VCaP (cell line): ENCODE results near the gene MCM7.
A peak's percentile ranks its signal among the peaks of the same experiment; 100 is the strongest.

ENCODE experiments used
- H3K27ac ChIP-seq: fragments of 450-650 bp; 2 replicates; pipeline ENCODE4 v1.5.1; 2017
- TF ChIP-seq, protein P1 (sequence below): fragments of 450-650 bp; conservative IDR thresholded peaks from 2 replicates; pipeline ENCODE4 v1.5.1; 2017; ENCODE audit warnings: mild to moderate bottlenecking, moderate library complexity

The MCM7 gene

DNA sequence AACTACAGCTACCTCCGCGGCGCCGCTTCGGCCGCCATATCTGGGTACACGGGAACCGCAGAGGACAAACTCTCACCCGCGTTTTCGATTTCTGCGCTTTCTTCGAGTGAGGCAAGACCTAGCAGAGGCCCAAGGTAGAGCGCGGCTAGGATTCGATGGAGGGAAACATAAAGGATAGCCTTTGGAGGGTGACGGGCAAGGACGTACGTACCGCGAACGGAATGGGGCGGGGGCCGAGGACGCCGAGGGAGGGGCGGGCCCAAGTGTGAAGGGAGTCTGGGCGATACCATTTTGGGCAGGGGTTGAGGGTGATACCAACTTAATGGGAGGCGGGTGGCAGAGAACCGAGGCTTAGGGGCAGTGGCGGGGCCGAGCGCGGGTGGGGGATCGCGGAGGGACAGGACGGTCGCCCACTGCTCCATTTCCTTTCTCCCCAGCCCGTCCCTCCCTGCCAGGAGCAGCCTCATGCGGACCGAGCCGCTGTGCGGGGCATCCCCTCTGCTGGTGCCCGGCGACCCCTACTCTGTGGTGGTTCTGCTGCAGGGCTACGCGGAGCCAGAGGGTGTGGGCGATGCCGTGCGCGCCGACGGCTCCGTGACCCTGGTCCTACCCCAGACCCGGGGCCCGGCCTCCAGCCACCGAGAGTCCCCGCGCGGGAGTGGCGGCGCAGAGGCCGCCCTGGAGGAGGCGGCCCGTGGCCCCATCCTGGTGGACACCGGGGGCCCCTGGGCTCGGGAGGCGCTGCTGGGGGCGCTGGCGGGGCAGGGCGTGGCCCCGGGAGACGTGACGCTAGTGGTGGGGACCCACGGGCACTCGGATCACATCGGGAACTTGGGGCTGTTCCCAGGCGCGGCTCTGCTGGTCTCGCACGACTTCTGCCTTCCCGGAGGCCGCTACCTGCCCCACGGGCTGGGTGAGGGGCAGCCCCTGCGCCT is 26.0 kb upstream of the MCM7 start, which contains the start of gene MBLAC1:
Gene MBLAC1, plus strand, starts transcription at position 37 of the 935 bp plus-strand sequence. Its CDS starts 429 bp downstream, at position 466.
- peak within 1 kb of the TSS; percentile 99 for H3K27ac ChIP-seq
- TF ChIP-seq, protein P1, sequence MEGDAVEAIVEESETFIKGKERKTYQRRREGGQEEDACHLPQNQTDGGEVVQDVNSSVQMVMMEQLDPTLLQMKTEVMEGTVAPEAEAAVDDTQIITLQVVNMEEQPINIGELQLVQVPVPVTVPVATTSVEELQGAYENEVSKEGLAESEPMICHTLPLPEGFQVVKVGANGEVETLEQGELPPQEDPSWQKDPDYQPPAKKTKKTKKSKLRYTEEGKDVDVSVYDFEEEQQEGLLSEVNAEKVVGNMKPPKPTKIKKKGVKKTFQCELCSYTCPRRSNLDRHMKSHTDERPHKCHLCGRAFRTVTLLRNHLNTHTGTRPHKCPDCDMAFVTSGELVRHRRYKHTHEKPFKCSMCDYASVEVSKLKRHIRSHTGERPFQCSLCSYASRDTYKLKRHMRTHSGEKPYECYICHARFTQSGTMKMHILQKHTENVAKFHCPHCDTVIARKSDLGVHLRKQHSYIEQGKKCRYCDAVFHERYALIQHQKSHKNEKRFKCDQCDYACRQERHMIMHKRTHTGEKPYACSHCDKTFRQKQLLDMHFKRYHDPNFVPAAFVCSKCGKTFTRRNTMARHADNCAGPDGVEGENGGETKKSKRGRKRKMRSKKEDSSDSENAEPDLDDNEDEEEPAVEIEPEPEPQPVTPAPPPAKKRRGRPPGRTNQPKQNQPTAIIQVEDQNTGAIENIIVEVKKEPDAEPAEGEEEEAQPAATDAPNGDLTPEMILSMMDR = no peak

DNA sequence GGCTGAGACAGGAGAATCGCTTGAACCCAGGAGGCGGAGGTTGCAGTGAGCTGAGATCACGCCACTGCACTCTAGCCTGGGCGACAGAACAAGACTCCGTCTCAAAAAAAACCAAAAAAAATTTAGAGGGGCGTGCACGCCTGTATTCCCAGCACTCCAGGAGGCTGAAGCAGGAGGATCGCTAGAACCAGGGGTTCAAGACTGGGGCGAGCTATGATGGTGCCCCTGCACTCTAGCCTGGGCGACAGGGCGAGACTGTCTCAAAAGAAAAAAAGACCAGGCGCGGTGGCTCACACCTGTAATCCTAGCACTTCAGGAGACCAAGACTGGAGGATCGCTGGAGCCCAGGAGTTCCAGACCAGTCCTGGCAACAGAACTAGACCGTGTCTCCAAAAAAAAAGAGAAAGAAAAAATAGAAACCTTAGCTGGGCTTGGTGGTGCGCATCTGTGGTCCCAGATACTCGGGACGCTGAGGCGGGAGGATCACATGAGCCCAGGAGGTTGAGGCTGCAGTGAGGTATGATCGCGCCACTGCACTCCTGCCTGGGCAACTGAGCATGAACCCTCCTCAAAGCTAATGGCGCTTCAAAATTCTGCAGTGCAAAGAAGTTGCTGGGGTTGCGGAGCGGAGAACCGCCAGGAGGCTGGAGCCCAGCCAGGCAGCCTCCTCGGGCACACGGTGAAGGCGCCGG is 25.2 kb upstream of the MCM7 start:
- peak overlapping the region; percentile 99 for H3K27ac ChIP-seq
- TF ChIP-seq, protein P1 = no peak

DNA sequence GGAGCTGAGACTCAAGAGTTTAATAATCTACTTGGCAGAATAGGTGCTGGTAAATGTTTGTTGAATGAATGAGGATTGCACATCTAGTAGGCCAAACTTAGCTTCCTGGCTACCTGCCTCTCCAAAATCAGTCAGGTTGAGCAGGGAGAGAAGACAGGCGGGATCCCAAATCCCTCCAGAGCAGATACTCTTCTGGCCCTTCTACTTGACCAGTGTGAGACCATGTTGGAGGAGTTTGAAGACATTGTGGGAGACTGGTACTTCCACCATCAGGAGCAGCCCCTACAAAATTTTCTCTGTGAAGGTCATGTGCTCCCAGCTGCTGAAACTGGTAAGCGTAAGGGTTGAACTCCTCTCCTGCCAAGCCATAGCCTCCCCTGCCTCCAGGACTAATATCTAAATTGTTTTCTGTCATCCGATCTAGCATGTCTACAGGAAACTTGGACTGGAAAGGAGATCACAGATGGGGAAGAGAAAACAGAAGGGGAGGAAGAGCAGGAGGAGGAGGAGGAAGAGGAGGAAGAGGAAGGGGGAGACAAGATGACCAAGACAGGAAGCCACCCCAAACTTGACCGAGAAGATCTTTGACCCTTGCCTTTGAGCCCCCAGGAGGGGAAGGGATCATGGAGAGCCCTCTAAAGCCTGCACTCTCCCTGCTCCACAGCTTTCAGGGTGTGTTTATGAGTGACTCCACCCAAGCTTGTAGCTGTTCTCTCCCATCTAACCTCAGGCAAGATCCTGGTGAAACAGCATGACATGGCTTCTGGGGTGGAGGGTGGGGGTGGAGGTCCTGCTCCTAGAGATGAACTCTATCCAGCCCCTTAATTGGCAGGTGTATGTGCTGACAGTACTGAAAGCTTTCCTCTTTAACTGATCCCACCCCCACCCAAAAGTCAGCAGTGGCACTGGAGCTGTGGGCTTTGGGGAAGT is 23.4 kb upstream of the MCM7 start:
- TF ChIP-seq, protein P1 = no peak
- no peak overlapping the region for H3K27ac ChIP-seq

DNA sequence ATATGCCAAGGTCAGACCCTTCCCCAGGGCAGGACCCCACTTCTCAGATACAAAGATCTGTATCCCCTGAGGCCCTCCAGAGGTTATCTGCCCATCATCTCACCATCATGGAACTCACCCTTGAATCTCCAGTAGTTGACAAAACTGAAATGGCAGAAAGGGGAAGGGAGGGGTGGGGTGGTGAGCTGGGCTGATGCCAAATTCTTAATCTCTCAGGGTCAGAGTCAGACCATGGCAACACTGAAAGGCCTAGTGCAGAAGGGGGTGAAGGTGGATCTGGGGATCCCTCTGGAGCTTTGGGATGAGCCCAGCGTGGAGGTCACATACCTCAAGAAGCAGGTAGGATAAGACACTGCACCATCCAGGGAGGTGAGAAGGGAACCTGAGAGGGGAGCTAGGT is 21.4 kb upstream of the MCM7 start:
- 0 out of 2 replicates have a peak overlapping the region, but pooled peaks have one; percentile 20 for H3K27ac ChIP-seq
- TF ChIP-seq, protein P1 = no peak

DNA sequence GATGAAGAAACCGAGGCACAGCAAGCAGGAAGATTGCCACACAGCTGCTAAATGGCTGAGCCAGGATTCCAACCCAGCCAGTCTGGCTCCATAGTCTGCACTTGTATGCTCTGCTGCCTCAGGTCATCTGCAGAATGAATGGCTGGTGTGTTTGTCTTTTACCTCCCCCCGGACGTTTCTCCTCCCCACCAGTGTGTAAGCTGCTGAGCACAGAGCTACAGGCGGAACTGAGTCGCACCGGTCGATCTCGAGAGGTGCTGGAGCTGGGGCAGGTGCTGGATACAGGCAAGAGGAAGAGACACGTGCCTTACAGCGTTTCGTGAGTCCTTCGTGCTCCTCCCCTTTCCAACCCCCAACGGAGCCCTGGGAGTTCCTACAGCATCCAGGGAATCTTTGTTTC is 20.9 kb upstream of the MCM7 start:
- TF ChIP-seq, protein P1 = no peak

DNA sequence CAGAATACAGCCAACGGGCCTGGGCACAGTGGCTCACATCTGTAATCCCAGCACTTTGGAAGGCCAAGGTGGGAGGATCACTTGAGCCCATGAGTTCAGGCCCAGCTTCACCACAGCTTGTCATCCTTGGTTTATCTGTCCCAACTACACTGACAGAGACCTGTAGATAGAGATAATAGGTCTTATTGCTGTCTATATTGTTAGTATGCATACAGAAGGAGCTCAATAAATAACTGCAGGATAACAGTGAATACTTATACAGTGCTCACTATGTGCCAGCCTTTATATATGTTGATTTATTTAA is 19.5 kb upstream of the MCM7 start:
- peak overlapping the region; percentile 92 for H3K27ac ChIP-seq
- TF ChIP-seq, protein P1 = no peak

More for the DNA sequence above, 20.9 kb upstream of the MCM7 start:
- H3K27ac ChIP-seq = 0 out of 2 replicates have a peak overlapping the region, but pooled peaks have one; percentile 20
